ENCODE data around the gene THAP11. TPM values are rescaled to one million over a fixed set of nuclear protein-coding genes. Genes with fewer than 3 reads are reported as not detected.

THAP11 gene
- total and polyA plus RNA-seq, 2 of the 13 experiments (the other 11 are each of a cell fraction or from before 2014, with no cell fraction given), result 44.2 to 53.4 TPM

DNA sequence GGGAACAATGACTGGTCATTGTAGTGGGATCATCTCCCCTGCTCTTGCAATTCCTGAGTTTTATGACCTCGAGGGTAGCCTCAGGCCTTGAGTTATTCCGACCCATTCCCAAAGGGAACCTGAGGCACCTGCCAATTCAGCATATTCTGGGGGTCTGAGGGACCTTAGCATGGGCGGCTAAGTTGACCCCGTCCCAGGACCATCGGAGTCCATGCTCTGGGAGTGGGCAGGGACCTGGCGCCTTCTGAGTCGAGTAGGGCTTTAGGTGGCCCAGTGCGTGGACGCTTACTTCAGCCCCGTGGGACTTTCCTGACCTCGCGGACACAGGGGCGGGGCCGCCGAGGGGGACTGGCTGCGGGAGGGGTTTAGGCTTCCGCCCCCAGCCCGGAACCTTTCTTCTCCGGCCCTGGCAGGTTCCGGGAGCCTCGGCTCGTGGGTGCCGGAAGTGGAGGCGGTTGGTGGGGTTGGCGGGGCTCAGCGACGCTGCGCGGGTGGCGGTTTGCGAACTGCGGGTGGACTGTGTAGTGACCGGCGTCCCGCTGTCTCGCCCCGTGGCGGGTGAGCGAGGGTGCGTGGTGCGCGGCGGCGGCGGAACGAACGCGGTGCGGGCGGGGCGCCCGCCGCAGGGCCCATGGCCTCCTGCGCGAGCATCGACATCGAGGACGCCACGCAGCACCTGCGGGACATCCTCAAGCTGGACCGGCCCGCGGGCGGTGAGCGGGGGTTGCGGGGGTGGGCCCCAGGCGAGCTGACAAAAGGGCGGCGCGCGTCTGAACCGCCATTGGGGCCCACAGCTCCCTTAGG, 30.7 kb downstream of the THAP11 start, which contains the start of gene EDC4 (continued):
- TF ChIP-seq, protein P1, sequence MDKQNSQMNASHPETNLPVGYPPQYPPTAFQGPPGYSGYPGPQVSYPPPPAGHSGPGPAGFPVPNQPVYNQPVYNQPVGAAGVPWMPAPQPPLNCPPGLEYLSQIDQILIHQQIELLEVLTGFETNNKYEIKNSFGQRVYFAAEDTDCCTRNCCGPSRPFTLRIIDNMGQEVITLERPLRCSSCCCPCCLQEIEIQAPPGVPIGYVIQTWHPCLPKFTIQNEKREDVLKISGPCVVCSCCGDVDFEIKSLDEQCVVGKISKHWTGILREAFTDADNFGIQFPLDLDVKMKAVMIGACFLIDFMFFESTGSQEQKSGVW (CRISPR knock-in tag; IDR thresholded peaks at IDR 0.05; ENCODE audit: borderline replicate concordance), result no peak
- TF ChIP-seq JARID2 (CRISPR knock-in tag; IDR thresholded peaks at IDR 0.05; ENCODE audit: insufficient replicate concordance) (no peak), FIP1L1 (IDR thresholded peaks at IDR 0.05; ENCODE audit: borderline replicate concordance, insufficient read depth, low read depth, low read length) (peak; percentile 94), ZNF572 (CRISPR knock-in tag; IDR thresholded peaks at IDR 0.05) (peak; percentile 84; the same call in 1 of the 2 replicates), SMAD3 (CRISPR knock-in tag; IDR thresholded peaks at IDR 0.05) (peak; percentile 96), ZNF652 (CRISPR knock-in tag; IDR thresholded peaks at IDR 0.05; ENCODE audit: borderline replicate concordance, low read depth) (0 out of 2 replicates have a peak, but pooled peaks have one; percentile 26), SIN3B (IDR thresholded peaks at IDR 0.05; ENCODE audit: low read length) (peak; percentile 89), ZNF225 (CRISPR knock-in tag; IDR thresholded peaks at IDR 0.05) (0 out of 2 replicates have a peak, but pooled peaks have one; percentile 36), MIER3 (CRISPR knock-in tag; IDR thresholded peaks at IDR 0.05; ENCODE audit: borderline replicate concordance) (peak; percentile 94), ZNF17 (CRISPR knock-in tag; IDR thresholded peaks at IDR 0.05) (no peak), NFE2L2 (IDR thresholded peaks at IDR 0.05; ENCODE audit: low read length) (peak; percentile 4; the same call in 1 of the 2 replicates), TBX2 (CRISPR knock-in tag; IDR thresholded peaks at IDR 0.05; ENCODE audit: borderline replicate concordance) (peak; percentile 94), HNF4A (CRISPR knock-in tag; IDR thresholded peaks at IDR 0.05) (peak; percentile 40), SRSF9 (IDR thresholded peaks at IDR 0.05; ENCODE audit: borderline replicate concordance, insufficient read depth, low read depth, low read length, poor library complexity, severe bottlenecking) (no peak), ZGPAT (CRISPR knock-in tag; IDR thresholded peaks at IDR 0.05) (peak; percentile 98), USF2 (IDR thresholded peaks at IDR 0.05; ENCODE audit: low read depth, low read length) (no peak), USF2 (CRISPR knock-in tag; IDR thresholded peaks at IDR 0.05; ENCODE audit: borderline replicate concordance) (peak; percentile 32; the same call in 1 of the 2 replicates)
- TF ChIP-seq, protein P2, sequence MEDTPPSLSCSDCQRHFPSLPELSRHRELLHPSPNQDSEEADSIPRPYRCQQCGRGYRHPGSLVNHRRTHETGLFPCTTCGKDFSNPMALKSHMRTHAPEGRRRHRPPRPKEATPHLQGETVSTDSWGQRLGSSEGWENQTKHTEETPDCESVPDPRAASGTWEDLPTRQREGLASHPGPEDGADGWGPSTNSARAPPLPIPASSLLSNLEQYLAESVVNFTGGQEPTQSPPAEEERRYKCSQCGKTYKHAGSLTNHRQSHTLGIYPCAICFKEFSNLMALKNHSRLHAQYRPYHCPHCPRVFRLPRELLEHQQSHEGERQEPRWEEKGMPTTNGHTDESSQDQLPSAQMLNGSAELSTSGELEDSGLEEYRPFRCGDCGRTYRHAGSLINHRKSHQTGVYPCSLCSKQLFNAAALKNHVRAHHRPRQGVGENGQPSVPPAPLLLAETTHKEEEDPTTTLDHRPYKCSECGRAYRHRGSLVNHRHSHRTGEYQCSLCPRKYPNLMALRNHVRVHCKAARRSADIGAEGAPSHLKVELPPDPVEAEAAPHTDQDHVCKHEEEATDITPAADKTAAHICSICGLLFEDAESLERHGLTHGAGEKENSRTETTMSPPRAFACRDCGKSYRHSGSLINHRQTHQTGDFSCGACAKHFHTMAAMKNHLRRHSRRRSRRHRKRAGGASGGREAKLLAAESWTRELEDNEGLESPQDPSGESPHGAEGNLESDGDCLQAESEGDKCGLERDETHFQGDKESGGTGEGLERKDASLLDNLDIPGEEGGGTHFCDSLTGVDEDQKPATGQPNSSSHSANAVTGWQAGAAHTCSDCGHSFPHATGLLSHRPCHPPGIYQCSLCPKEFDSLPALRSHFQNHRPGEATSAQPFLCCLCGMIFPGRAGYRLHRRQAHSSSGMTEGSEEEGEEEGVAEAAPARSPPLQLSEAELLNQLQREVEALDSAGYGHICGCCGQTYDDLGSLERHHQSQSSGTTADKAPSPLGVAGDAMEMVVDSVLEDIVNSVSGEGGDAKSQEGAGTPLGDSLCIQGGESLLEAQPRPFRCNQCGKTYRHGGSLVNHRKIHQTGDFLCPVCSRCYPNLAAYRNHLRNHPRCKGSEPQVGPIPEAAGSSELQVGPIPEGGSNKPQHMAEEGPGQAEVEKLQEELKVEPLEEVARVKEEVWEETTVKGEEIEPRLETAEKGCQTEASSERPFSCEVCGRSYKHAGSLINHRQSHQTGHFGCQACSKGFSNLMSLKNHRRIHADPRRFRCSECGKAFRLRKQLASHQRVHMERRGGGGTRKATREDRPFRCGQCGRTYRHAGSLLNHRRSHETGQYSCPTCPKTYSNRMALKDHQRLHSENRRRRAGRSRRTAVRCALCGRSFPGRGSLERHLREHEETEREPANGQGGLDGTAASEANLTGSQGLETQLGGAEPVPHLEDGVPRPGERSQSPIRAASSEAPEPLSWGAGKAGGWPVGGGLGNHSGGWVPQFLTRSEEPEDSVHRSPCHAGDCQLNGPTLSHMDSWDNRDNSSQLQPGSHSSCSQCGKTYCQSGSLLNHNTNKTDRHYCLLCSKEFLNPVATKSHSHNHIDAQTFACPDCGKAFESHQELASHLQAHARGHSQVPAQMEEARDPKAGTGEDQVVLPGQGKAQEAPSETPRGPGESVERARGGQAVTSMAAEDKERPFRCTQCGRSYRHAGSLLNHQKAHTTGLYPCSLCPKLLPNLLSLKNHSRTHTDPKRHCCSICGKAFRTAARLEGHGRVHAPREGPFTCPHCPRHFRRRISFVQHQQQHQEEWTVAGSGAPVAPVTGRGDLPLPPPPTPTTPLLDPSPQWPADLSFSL (CRISPR knock-in tag; IDR thresholded peaks at IDR 0.05), result no peak

Data from HepG2 (cell line).